AG04450 (cell line): ENCODE data around the gene ATG16L1. TPM values are rescaled to one million over a fixed set of nuclear protein-coding genes. Genes with fewer than 3 reads are reported as not detected.

Source experiments
- CTCF ChIA-PET: fragments of 300-600, 350-600 bp; formaldehyde crosslinking; extraction: SDS; loops from one replicate; lab custom pipeline; 2022; ENCODE audit warnings: antibody characterized with exemption, inconsistent platforms; lab: Charles Lee
- POLR2A ChIA-PET: fragments of 350-600 bp; formaldehyde crosslinking; extraction: SDS; loops from one replicate; lab custom pipeline; 2021; ENCODE audit warnings: antibody characterized with exemption, inconsistent platforms; lab: Yijun Ruan, JAX
- DNase-seq: peaks from one replicate; pipeline ENCODE4 v3.0.0-alpha.2; 2011; ENCODE audit warnings: low read depth, low spot score
- H3K27ac ChIP-seq: one replicate; pipeline ENCODE4 v1.5.1; 2012; ENCODE audit warnings: low read depth, low read length, control low read depth
- H3K27me3 ChIP-seq: one replicate; pipeline ENCODE4 v1.6.0; 2012; ENCODE audit warnings: low read length; ENCODE audit not compliant: control insufficient read depth, insufficient read depth
- H3K4me3 ChIP-seq: 2 replicates; pipeline ENCODE4 v1.5.1; 2011; ENCODE audit warnings: mild to moderate bottlenecking, low read depth, low read length, control low read depth
- H3K9me3 ChIP-seq: 2 replicates; pipeline ENCODE4 v1.5.1; 2012; ENCODE audit warnings: low read length; ENCODE audit not compliant: control insufficient read depth, insufficient read depth
- polyA plus RNA-seq: library from polyadenylated mRNA; depleted of rRNA; stranded (reverse); fragments of >200 nt; gene quantifications from 2 replicates; pipeline ENCODE4 v1.2.3, GENCODE V29; 2011
- TF ChIP-seq, protein P1 (sequence below): IDR thresholded peaks from 2 replicates; pipeline ENCODE4 v1.5.1; 2011; ENCODE audit warnings: low read depth, low read length, control low read depth, inconsistent platforms

Gene ATG16L1
- polyA plus RNA-seq, 1 experiment, result 32.8 TPM

GRCh38 chr2:233297076-233297475, 45.6 kb downstream of the ATG16L1 start:
- CTCF ChIA-PET, result no interaction called here
- POLR2A ChIA-PET, result no interaction called here
- TF ChIP-seq, protein P1, sequence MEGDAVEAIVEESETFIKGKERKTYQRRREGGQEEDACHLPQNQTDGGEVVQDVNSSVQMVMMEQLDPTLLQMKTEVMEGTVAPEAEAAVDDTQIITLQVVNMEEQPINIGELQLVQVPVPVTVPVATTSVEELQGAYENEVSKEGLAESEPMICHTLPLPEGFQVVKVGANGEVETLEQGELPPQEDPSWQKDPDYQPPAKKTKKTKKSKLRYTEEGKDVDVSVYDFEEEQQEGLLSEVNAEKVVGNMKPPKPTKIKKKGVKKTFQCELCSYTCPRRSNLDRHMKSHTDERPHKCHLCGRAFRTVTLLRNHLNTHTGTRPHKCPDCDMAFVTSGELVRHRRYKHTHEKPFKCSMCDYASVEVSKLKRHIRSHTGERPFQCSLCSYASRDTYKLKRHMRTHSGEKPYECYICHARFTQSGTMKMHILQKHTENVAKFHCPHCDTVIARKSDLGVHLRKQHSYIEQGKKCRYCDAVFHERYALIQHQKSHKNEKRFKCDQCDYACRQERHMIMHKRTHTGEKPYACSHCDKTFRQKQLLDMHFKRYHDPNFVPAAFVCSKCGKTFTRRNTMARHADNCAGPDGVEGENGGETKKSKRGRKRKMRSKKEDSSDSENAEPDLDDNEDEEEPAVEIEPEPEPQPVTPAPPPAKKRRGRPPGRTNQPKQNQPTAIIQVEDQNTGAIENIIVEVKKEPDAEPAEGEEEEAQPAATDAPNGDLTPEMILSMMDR, result no peak
- H3K27me3 ChIP-seq, result no peaks in the 10 kb centered on the region
- no peak for DNase-seq
- H3K27ac ChIP-seq, result no peak overlapping the region
- H3K4me3 ChIP-seq, result no peak overlapping the region
- no peaks in the 10 kb centered on the region for H3K9me3 ChIP-seq

GRCh38 chr2:233300401-233300800, 48.9 kb downstream of the ATG16L1 start:
- TF ChIP-seq, protein P1, result no peak
- no peaks in the 10 kb centered on the region for H3K27me3 ChIP-seq
- H3K4me3 ChIP-seq, result no peak overlapping the region
- ChIA-PET POLR2A (no interaction called here), CTCF (interaction anchor here (0.6 kb wide), 1 partner anchor 53 kb away, joined by 3 read pairs; no protein-coding TSS in a partner anchor)
- no peak for DNase-seq
- no peaks in the 10 kb centered on the region for H3K9me3 ChIP-seq
- H3K27ac ChIP-seq, result no peak overlapping the region

- TF ChIP-seq, protein P1, result no peak
- Histone ChIP-seq H3K27ac (no peak overlapping the region), H3K9me3 (no peaks in the 10 kb centered on the region), H3K4me3 (no peak overlapping the region), H3K27me3 (no peaks in the 10 kb centered on the region)
- CTCF ChIA-PET, result interaction anchor here (0.6 kb wide), 1 partner anchor 103 kb away, joined by 4 read pairs; no protein-coding TSS in a partner anchor
- no peak for DNase-seq
- POLR2A ChIA-PET, result no interaction called here
Measured at GRCh38 chr2:233301248-233301647, 49.8 kb downstream of the ATG16L1 start.

DNA sequence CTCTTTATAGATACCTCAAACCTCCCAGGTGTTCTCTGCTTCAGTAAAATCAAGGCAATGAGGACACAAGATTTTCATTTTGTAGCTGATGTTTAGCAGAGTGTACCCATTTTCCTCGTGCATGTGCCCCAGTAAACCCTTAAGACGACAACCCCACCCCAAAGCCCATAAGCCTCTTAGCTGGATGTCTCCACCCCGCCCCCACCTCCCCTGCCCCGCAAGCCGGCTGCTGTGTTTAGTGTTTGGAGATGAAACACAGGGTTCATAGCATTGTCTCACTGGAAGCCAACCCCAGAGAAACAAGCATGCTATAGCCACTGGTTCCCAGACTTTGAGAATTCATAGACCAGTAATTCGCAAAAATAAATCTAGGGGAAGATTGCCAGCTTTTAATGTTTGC, 50.3 kb downstream of the ATG16L1 start:
- no peak overlapping the region for H3K27ac ChIP-seq
- ChIA-PET CTCF (interaction anchor here (0.6 to 1.0 kb wide), 3 partner anchors 103 to 147 kb away, joined by 3 to 4 read pairs (median 3); no protein-coding TSS in a partner anchor), POLR2A (no interaction called here)
- no peak for DNase-seq
- TF ChIP-seq, protein P1, result no peak
- no peaks in the 10 kb centered on the region for H3K9me3 ChIP-seq
- H3K27me3 ChIP-seq, result no peaks in the 10 kb centered on the region
- no peak overlapping the region for H3K4me3 ChIP-seq

- no peaks in the 10 kb centered on the region for H3K9me3 ChIP-seq
- TF ChIP-seq, protein P1, result no peak
- POLR2A ChIA-PET, result no interaction called here
- DNase-seq, result no peak
- no peaks in the 10 kb centered on the region for H3K27me3 ChIP-seq
- H3K4me3 ChIP-seq, result no peak overlapping the region
- no peak overlapping the region for H3K27ac ChIP-seq
- CTCF ChIA-PET, result interaction anchor here (0.6 to 0.7 kb wide), 3 partner anchors 17 to 142 kb away, joined by 3 read pairs; no protein-coding TSS in a partner anchor
Measured at GRCh38 chr2:233303252-233303651, 51.8 kb downstream of the ATG16L1 start.
